CD4-positive, alpha-beta T cell treated with Interleukin-6 for 4 hours (primary cell): ENCODE data around the gene ZNF22.

ENCODE experiments used
- DNase-seq: peaks from one replicate; pipeline ENCODE4 v3.0.0-alpha.2; 2020; ENCODE audit warnings: mixed read lengths

ZNF22 gene

DNA sequence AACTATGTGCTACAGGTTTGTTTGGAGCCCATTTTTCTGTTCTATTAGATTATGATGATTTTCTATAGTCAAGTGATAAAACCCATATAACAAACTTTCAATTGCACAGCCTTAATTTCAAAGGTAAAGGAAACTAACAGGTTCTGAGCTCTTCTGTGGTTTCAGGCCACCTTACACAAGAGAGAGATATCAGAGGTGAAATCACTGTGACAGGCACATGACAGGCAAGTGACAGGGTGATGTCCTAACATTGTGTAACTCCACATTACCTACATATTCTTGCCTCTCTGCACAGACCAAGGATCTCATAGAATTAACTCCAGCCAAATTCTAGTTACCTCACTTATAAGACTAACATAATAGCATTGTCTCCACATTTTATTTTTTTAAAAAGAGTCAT lies 35.0 kb downstream of the ZNF22 start:
- DNase-seq = no peak

- no peak for DNase-seq
Observed at GRCh38 chr10:45040921-45041542, 40.3 kb downstream of the ZNF22 start.

- no peak for DNase-seq
Observed at GRCh38 chr10:45044290-45044689, 43.6 kb downstream of the ZNF22 start.

- DNase-seq = no peak
Observed at GRCh38 chr10:45050551-45051235, 50.0 kb downstream of the ZNF22 start.

DNA sequence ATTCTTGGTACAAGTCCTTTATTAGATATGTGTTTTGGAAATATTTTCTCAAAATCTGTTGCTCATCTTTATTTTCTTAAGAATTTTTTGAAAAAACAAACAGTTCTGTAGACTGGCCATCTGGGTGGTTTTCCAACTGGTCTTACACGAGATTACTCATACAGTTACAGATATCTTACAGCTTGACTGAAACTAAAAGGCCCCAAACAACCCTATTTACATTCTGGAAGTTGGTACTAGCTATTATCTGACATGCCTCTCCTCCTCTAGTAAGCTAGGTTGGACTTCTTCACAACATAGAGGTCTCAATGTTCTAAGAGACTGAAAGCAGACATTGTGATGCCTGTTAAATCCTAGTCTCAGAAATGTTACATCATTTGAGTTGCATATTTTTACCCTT lies 52.0 kb downstream of the ZNF22 start:
- no peak for DNase-seq

GRCh38 chr10:45053569-45054100 lies 52.9 kb downstream of the ZNF22 start:
- DNase-seq = no peak
